Epithelial cell of esophagus (primary cell): ENCODE measurements around the gene NLRP4.
"Not testable (repeated sequence)": the region's sequence is repeated elsewhere in the genome, so short reads cannot be mapped to it uniquely, and the experiment has no call there.

Source experiments
- DNase-seq: peaks from one replicate; pipeline ENCODE4 v3.0.0; 2010; ENCODE audit warnings: low read depth
- H3K4me3 ChIP-seq: 2 replicates; pipeline ENCODE4 v1.5.1; 2011; ENCODE audit warnings: mild to moderate bottlenecking, low read length, control low read depth
- CTCF ChIP-seq: IDR thresholded peaks from 2 replicates; pipeline ENCODE4 v1.5.1; 2011; ENCODE audit warnings: low read depth, mild to moderate bottlenecking, low read length, control low read depth, inconsistent platforms; ENCODE audit not compliant: insufficient read depth; ENCODE audit errors: missing control alignments

The NLRP4 gene

GRCh38 chr19:55907286-55907685 lies 70.9 kb downstream of the NLRP4 start:
- no peak for TF ChIP-seq CTCF
- no peak for DNase-seq
- no peak overlapping the region for H3K4me3 ChIP-seq

GRCh38 chr19:55907746-55908145 lies 71.4 kb downstream of the NLRP4 start:
- no peak overlapping the region for H3K4me3 ChIP-seq
- no peak for DNase-seq
- TF ChIP-seq CTCF = no peak

GRCh38 chr19:55909801-55910200 lies 73.5 kb downstream of the NLRP4 start:
- H3K4me3 ChIP-seq = no peak overlapping the region
- no peak for DNase-seq
- TF ChIP-seq CTCF = no peak

GRCh38 chr19:55912916-55913315 lies 76.6 kb downstream of the NLRP4 start:
- no peak overlapping the region for H3K4me3 ChIP-seq
- no peak for TF ChIP-seq CTCF
- no peak for DNase-seq

GRCh38 chr19:55913643-55914268 lies 77.4 kb downstream of the NLRP4 start:
- TF ChIP-seq CTCF = no peak
- H3K4me3 ChIP-seq = no peak overlapping the region
- DNase-seq = no peak

- H3K4me3 ChIP-seq = no peak overlapping the region
- no peak for DNase-seq
- no peak for TF ChIP-seq CTCF
These were observed 87.2 kb downstream of the NLRP4 start for GRCh38 chr19:55923556-55923955.

GRCh38 chr19:55927991-55928390 lies 91.7 kb downstream of the NLRP4 start:
- no peak overlapping the region for H3K4me3 ChIP-seq
- TF ChIP-seq CTCF = no peak
- no peak for DNase-seq

GRCh38 chr19:55929258-55929657 lies 92.9 kb downstream of the NLRP4 start:
- not testable (repeated sequence) for H3K4me3 ChIP-seq, DNase-seq
